ENCODE measurements around the gene COL3A1.

COL3A1 gene

DNA sequence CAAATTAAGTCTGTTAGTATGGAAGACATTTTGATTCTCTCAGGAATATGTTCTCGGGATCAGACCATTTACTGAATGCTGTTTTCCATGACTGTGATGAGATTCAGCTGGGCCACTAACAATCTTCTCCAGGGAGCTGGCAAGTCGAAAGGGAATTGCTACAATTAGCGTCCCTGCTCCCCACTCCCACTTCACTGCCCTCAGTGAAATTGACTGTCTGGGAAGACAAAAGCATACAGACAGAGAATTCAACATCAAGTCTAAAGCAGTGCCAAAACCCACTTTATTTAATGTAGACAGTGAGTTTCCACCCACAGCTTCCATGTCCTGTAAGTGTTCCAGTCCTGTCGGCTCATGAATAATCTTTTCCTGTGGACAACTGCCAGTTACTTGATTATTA is 34.0 kb upstream of the COL3A1 start:
- Histone ChIP-seq H3K9me3 (ENCODE audit: insufficient read depth, low read length) (no peaks in the 10 kb centered on the region), H3K27ac (ENCODE audit: low read depth, low read length) (no peak overlapping the region), H3K79me2 (ENCODE audit: insufficient read depth, low read length) (no peaks in the 10 kb centered on the region), H3K9ac (ENCODE audit: low read length) (no peak overlapping the region), H3K4me2 (ENCODE audit: low read depth, low read length, poor library complexity, severe bottlenecking) (no peak overlapping the region), H3K9me2 (replicated peaks; ENCODE audit: insufficient read depth, low read length) (no peaks in the 10 kb centered on the region), H3K27me3 (ENCODE audit: low read length) (no peaks in the 10 kb centered on the region), H3K36me3 (ENCODE audit: low read length) (no peaks in the 10 kb centered on the region), H2AFZ (ENCODE audit: low read depth, low read length, severe bottlenecking) (no peak overlapping the region), H3F3A (ENCODE audit: insufficient read depth) (no peaks in the 10 kb centered on the region), H3K4me3 (ENCODE audit: insufficient read depth, low read length, poor library complexity, severe bottlenecking) (no peak overlapping the region), H4K20me1 (ENCODE audit: low read depth, low read length) (no peaks in the 10 kb centered on the region)
- no peak for TF ChIP-seq EZH2phosphoT487 (conservative IDR thresholded peaks at IDR 0.05; ENCODE audit: low read length)
- TF ChIP-seq, protein P1, sequence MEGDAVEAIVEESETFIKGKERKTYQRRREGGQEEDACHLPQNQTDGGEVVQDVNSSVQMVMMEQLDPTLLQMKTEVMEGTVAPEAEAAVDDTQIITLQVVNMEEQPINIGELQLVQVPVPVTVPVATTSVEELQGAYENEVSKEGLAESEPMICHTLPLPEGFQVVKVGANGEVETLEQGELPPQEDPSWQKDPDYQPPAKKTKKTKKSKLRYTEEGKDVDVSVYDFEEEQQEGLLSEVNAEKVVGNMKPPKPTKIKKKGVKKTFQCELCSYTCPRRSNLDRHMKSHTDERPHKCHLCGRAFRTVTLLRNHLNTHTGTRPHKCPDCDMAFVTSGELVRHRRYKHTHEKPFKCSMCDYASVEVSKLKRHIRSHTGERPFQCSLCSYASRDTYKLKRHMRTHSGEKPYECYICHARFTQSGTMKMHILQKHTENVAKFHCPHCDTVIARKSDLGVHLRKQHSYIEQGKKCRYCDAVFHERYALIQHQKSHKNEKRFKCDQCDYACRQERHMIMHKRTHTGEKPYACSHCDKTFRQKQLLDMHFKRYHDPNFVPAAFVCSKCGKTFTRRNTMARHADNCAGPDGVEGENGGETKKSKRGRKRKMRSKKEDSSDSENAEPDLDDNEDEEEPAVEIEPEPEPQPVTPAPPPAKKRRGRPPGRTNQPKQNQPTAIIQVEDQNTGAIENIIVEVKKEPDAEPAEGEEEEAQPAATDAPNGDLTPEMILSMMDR (IDR thresholded peaks at IDR 0.05; ENCODE audit: insufficient read depth, low read length, poor library complexity, severe bottlenecking), result no peak

DNA sequence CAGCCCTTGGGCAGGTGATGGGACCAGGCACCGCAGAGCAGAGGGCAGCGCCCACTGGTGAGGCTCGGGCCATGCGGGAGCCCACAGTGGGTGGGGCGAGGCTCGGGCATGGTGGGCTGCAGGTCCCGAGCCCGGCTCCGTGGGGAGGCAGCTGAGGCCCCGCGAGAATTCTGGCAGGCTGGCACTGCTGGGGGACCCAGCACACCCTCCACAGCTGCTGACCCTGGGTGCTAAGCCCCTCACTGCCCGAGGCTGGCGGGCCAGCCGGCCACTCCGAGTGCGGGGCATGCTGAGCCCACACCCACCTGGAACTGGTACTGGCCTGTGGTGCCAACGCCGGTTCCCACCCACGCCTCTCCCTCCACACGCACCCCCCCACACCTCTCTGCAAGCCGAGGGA is 29.7 kb upstream of the COL3A1 start:
- Histone ChIP-seq H3K36me3 (ENCODE audit: low read length) (no peaks in the 10 kb centered on the region), H3K4me2 (ENCODE audit: low read depth, low read length, poor library complexity, severe bottlenecking) (no peak overlapping the region), H3K9me3 (ENCODE audit: insufficient read depth, low read length) (no peaks in the 10 kb centered on the region), H3F3A (ENCODE audit: insufficient read depth) (no peaks in the 10 kb centered on the region), H2AFZ (ENCODE audit: low read depth, low read length, severe bottlenecking) (no peak overlapping the region), H3K9me2 (replicated peaks; ENCODE audit: insufficient read depth, low read length) (no peaks in the 10 kb centered on the region), H3K9ac (ENCODE audit: low read length) (no peak overlapping the region), H3K27ac (ENCODE audit: low read depth, low read length) (no peak overlapping the region), H3K79me2 (ENCODE audit: insufficient read depth, low read length) (no peaks in the 10 kb centered on the region), H3K27me3 (ENCODE audit: low read length) (no peaks in the 10 kb centered on the region), H4K20me1 (ENCODE audit: low read depth, low read length) (no peaks in the 10 kb centered on the region), H3K4me3 (ENCODE audit: insufficient read depth, low read length, poor library complexity, severe bottlenecking) (no peak overlapping the region)
- TF ChIP-seq, protein P1 (IDR thresholded peaks at IDR 0.05; ENCODE audit: insufficient read depth, low read length, poor library complexity, severe bottlenecking), result no peak
- no peak for TF ChIP-seq EZH2phosphoT487 (conservative IDR thresholded peaks at IDR 0.05; ENCODE audit: low read length)

DNA sequence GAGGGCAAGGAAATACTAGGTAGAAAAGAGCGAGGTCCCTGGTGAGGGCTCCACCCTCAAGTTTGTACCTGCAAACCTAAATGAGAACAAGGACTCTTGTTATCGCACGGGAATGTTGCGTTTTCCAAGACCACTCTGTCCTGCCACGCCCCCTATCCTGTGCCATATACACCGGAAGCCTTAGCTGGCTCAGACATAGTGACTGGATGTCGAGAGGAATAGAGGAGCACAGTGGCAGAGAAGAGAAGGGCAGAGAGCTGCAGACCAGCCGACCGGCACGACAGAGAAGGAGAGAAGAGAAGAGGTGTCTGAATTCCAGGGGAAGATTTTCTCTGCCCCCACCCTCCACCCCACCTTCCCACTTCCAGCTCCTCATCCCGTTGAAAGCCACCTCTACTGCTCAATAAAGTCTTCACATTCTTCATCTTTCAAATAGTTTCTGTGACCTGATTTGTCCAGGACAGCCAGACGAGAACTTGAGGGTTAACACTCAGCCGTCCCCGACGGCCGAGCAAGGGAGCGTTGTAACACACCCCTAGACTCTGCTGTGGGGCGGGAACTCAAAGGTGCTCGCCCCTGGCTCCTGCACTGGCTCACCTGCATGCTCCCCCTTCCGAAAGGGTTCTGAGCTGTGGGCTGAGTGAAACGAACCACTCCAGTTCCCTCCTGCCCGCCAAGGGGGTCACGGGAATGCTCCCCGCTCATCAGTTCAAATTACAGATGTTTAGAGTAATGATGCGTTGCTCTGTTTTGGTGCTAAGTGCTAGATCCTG is 24.9 kb upstream of the COL3A1 start:
- TF ChIP-seq, protein P1 (IDR thresholded peaks at IDR 0.05; ENCODE audit: insufficient read depth, low read length, poor library complexity, severe bottlenecking), result no peak
- TF ChIP-seq EZH2phosphoT487 (conservative IDR thresholded peaks at IDR 0.05; ENCODE audit: low read length), result no peak
- Histone ChIP-seq H3K4me3 (ENCODE audit: insufficient read depth, low read length, poor library complexity, severe bottlenecking) (no peak overlapping the region), H3K9me3 (ENCODE audit: insufficient read depth, low read length) (no peaks in the 10 kb centered on the region), H3K9me2 (replicated peaks; ENCODE audit: insufficient read depth, low read length) (no peaks in the 10 kb centered on the region), H3F3A (ENCODE audit: insufficient read depth) (no peaks in the 10 kb centered on the region), H4K20me1 (ENCODE audit: low read depth, low read length) (no peaks in the 10 kb centered on the region), H3K27me3 (ENCODE audit: low read length) (no peaks in the 10 kb centered on the region), H3K79me2 (ENCODE audit: insufficient read depth, low read length) (no peaks in the 10 kb centered on the region), H3K4me2 (ENCODE audit: low read depth, low read length, poor library complexity, severe bottlenecking) (no peak overlapping the region), H3K27ac (ENCODE audit: low read depth, low read length) (no peak overlapping the region), H2AFZ (ENCODE audit: low read depth, low read length, severe bottlenecking) (no peak overlapping the region), H3K36me3 (ENCODE audit: low read length) (no peaks in the 10 kb centered on the region), H3K9ac (ENCODE audit: low read length) (no peak overlapping the region)

Measured in SU-DHL-6 (cell line).